ENCODE measurements around the gene ENKUR. TPM values are rescaled to one million over a fixed set of nuclear protein-coding genes. Genes with fewer than 3 reads are reported as not detected.

The ENKUR gene
- total RNA-seq, 1 donor from 2014 or later: 4.6 TPM

DNA sequence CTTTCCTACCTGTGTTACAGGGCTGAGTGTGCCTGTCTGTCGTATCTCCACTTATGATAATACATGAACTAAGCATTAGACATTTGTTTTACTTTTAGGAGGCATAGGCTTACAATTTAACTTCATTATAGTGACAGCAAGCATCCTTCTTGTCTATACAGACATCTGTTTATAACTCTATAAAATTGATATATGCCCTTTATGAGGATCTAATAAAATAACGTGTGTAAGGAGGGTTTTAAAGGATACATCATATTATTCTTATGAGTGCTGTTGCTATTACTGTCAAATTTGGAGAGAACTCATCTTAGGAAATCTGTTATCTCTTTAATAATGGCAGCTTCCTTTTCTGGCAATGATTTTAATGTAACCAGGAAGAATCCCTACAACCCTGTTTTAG, 22.4 kb upstream of the ENKUR start:
- no peaks in the 10 kb centered on the region for H3K36me3 ChIP-seq (ENCODE audit: control insufficient read depth, insufficient read depth, low read length)
- DNase-seq (ENCODE audit: low read depth): no peak
- TF ChIP-seq CTCF (IDR thresholded peaks at IDR 0.05; ENCODE audit: insufficient read depth, low read length, poor library complexity, severe bottlenecking): no peak
- H3K27me3 ChIP-seq (ENCODE audit: control insufficient read depth, insufficient read depth, low read length): no peaks in the 10 kb centered on the region
- H3K4me3 ChIP-seq (ENCODE audit: low read depth, low read length): no peak overlapping the region

GRCh38 chr10:25036381-25036780, 20.4 kb upstream of the ENKUR start:
- Histone ChIP-seq H3K4me3 (ENCODE audit: low read depth, low read length) (no peak overlapping the region), H3K27me3 (ENCODE audit: control insufficient read depth, insufficient read depth, low read length) (no peaks in the 10 kb centered on the region), H3K36me3 (ENCODE audit: control insufficient read depth, insufficient read depth, low read length) (no peaks in the 10 kb centered on the region)
- TF ChIP-seq CTCF (IDR thresholded peaks at IDR 0.05; ENCODE audit: insufficient read depth, low read length, poor library complexity, severe bottlenecking): no peak
- DNase-seq (ENCODE audit: low read depth): no peak

DNA sequence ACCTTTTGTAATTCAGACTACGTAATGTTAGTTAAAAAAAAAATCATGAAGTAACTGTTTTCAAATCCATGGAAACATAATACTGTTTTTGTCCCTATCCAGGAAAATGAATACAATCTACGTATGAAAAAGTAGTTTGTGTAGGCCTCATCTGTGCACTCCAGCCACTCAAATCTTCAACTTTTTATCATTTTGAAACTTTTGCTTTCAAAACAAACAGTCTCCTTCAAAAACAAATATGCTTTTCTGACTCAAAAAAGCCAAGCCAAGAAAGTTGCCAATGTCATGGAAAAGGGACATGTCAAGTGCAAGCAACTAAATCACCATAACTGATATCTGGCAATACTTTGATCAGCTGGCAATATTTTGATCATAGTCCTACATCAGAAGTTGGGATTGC, 13.6 kb upstream of the ENKUR start:
- no peak for TF ChIP-seq CTCF (IDR thresholded peaks at IDR 0.05; ENCODE audit: insufficient read depth, low read length, poor library complexity, severe bottlenecking)
- Histone ChIP-seq H3K27me3 (ENCODE audit: control insufficient read depth, insufficient read depth, low read length) (no peaks in the 10 kb centered on the region), H3K36me3 (ENCODE audit: control insufficient read depth, insufficient read depth, low read length) (no peaks in the 10 kb centered on the region), H3K4me3 (ENCODE audit: low read depth, low read length) (no peak overlapping the region)
- DNase-seq (ENCODE audit: low read depth): no peak

DNA sequence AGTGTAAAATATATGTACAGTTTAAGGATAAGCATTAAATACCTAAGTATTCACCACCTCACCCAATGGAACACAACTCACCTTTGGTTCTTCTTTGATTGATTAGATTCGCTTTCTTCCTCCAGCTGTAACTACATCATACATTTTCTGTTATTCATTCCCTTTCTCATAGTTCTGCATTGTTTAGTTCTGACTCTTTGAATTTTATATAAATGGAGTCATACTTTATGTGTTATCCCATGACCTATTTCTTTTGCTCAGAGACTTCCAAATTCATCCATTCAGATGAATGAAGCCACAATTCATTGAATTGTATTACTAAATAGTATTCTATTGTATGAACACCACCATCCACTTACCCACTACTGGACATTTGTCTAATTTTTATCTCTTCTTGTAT, 12.8 kb upstream of the ENKUR start:
- Histone ChIP-seq H3K27me3 (ENCODE audit: control insufficient read depth, insufficient read depth, low read length) (no peaks in the 10 kb centered on the region), H3K36me3 (ENCODE audit: control insufficient read depth, insufficient read depth, low read length) (no peaks in the 10 kb centered on the region), H3K4me3 (ENCODE audit: low read depth, low read length) (no peak overlapping the region)
- DNase-seq (ENCODE audit: low read depth): no peak
- TF ChIP-seq CTCF (IDR thresholded peaks at IDR 0.05; ENCODE audit: insufficient read depth, low read length, poor library complexity, severe bottlenecking): no peak

DNA sequence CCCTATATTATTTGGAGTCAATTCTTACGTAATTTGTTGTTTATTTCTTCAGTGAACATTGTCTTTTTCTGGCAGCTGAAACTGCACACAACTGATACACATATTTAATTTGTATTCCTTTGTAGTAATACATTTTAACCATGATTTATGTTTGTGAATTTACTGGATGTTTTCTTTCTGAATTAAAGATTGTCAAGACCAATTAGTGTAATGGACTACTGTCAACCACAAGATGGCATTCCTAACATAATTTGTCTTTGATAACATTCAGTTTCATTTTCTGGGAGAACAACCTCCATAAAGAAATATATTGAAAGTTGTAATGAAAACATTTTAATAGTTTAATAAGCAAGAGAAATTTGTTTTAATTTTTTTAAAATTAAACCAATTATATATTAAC, 10.5 kb upstream of the ENKUR start:
- Histone ChIP-seq H3K36me3 (ENCODE audit: control insufficient read depth, insufficient read depth, low read length) (no peaks in the 10 kb centered on the region), H3K27me3 (ENCODE audit: control insufficient read depth, insufficient read depth, low read length) (no peaks in the 10 kb centered on the region), H3K4me3 (ENCODE audit: low read depth, low read length) (no peak overlapping the region)
- DNase-seq (ENCODE audit: low read depth): no peak
- TF ChIP-seq CTCF (IDR thresholded peaks at IDR 0.05; ENCODE audit: insufficient read depth, low read length, poor library complexity, severe bottlenecking): peak; percentile 7

DNA sequence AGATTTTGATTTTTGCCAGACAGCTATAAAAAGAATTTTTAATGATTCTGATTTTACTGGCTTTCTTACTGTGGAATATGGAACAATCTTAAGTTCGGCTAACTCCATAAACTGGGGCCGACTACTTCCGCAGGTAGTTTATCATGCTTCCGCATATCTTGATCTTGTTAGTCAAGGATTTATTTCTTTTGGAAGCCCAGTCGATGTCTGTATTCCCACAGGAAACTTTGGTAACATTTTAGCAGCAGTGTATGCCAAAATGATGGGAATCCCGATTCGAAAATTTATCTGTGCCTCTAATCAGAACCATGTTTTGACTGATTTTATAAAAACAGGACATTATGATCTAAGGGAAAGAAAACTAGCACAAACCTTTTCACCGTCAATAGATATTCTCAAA, 8.6 kb upstream of the ENKUR start:
- Histone ChIP-seq H3K36me3 (ENCODE audit: control insufficient read depth, insufficient read depth, low read length) (no peaks in the 10 kb centered on the region), H3K4me3 (ENCODE audit: low read depth, low read length) (no peak overlapping the region), H3K27me3 (ENCODE audit: control insufficient read depth, insufficient read depth, low read length) (no peaks in the 10 kb centered on the region)
- no peak for TF ChIP-seq CTCF (IDR thresholded peaks at IDR 0.05; ENCODE audit: insufficient read depth, low read length, poor library complexity, severe bottlenecking)
- no peak for DNase-seq (ENCODE audit: low read depth)

All from kidney epithelial cell (primary cell).